NCI-H146 treated with DMSO at 0.1 percent for 48 hours (cell line): ENCODE measurements around the gene TET3.

Experiments used
- DNase-seq: peaks from one replicate; lab custom pipeline; 2025; ENCODE audit not compliant: unreplicated experiment; lab: John Stamatoyannopoulos, UW

Gene TET3

DNA sequence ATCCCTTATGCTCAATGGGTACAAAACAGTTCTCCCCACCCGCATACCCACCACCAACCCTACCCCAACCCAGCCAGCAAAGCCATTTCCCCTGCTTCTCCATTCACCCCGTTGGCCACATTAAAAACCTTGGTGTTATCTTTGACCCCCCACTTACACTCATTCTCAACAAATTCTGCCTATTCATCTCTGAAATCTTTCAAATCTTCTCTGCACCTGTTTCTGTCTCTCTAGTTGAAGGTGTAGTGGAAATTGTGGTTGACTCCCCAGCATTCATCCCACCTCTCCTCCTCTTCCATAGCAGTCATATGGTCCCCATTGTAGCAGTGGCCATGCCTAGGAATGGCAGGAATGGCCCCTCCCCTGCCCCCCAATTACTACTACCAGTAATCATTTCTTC, 20.5 kb upstream of the TET3 start:
- no peak for DNase-seq

DNA sequence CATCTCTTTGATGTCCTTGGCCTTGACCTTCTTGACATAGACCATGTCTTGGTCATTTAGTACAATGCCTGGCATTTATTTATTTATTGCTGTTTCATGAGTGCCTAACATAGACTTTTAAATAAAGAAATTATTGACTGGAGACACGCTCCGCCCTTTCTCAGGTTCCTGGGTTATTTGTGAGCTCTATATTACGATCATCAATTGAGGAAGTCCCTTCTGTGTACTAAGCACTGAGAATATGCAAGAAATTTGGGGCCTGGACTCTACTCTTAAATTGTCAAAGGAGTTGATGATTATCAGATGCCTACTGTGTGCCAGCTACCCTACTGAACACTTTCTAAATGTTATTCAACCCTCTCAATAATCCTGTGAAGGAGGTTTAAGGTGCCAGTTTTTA, 19.7 kb upstream of the TET3 start:
- no peak for DNase-seq

DNA sequence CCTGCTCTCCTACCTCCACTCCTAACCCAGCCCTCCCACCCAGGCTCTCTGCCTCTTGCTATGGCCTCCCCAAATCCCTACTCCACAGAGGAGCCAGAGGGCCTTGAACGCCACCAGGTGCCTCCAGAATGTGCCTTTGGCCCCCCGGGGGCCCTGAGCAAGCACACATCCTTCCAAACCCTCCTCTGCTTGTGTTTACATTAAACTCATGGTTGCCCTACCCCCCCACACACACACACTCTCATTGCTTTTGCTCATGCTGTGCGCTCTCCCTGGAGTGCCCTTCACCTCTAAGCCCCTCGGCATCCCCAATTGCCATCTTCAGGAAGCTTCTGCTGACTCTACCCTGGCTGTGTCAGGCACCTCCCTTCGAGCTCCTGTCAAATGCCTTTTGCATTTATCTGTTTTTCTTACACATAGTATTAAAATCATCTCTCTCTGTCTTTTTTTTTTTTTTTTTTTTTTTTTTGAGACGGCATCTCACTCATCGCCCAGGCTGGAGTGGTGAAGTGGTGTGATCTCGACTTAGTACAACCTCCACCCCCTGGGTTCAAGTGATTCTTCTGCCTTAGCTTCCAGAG, 16.3 kb upstream of the TET3 start:
- DNase-seq, result peak; percentile 21

DNA sequence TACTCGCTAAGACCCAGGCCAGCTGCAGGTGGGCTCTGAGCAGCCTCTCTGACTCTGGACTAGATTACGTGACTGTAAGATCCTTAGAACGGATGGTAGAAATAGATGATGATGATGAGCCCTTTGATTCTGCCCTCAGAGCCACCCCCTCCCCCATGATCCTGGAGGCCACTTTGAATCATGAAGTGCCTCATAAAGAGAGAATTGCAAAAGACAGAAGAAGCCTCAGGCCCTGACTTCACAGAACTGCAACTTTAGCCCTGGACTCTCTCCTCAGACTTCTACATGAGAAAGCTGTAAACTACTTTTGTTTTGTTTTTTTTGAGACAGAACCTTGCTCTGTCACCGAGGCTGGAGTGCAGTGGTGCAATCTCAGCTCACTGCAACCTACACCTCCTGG, 15.4 kb upstream of the TET3 start:
- no peak for DNase-seq

DNA sequence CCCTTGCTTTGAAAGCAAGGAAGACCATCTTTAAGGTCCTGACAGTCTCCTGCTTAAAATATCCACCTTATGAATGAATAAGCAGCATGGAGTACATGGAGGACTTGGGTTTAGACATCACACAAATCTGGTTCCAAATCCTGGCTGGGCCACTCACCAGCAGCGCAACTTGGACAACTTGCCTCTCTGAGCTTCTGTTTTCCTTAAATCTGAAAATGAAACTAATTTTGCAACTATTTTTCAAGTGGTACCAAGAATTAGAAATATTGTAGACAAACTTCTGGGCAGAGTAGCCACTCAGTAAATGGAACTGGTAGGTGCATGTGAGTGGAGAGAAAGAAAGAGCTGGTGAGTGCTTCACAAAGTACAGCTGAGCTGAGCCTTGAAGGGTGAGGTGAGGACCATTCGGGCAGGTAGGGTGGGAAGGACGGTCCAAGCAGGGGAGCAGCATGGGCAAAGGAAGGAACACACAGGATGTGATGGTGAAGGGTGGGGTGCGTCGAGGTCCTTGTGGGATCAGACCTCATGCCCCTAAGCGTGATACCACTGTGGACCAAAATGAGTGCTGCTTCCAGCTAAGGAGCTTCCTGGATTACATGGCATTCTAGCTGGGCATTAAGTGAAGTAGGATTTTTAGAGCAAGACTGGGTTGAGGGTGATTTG, 14.4 kb upstream of the TET3 start:
- no peak for DNase-seq

DNA sequence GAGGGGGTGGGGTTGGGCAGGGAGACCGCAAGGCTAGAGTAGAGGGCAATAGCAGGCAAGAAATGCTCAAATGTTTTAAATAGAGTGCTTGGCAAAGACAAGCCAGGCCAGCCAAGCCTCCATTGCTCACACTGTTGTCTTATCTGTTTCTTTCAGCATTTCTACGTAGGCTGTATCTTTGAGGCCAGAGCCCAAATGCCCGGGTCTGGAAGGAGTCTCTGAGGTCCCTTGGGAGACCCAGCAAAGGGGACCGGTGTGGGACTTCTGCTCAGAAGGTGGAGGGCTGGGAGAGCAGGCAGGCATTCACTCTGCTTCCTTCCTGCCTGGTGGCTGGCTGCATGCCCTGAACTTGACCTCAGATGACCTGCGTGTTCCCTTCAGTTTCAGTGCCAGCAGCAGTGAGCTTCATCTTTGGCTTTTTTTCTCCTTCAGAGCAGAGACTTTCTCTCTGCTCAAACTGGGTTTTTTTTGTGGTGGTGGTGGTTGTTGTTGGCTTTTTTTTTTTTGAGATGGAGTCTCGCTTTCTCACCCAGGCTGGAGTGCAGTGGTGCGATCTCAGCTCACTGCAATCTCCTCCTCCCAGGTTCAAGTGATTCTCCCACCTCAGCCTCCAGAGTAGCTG, 13.7 kb upstream of the TET3 start:
- DNase-seq, result no peak

DNA sequence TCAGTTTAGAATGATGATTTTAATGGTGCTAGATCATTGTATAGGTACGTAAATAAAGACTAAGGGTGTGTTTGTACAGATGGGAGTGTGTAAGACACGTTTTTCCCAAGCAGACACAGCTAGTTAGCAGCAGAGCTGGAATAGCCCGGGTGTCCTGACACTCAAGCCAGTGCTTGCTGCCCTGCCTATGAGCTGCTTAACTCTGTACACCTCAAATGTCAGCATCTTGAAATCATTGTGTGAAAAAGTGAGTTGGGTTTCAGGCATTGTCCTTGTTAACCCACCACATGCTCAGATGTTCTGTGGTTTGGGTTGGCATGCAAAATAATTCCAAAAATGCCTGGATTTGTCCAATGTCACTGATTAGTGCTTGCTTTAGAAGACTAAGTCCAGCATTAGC, 13.0 kb upstream of the TET3 start:
- DNase-seq, result no peak

DNA sequence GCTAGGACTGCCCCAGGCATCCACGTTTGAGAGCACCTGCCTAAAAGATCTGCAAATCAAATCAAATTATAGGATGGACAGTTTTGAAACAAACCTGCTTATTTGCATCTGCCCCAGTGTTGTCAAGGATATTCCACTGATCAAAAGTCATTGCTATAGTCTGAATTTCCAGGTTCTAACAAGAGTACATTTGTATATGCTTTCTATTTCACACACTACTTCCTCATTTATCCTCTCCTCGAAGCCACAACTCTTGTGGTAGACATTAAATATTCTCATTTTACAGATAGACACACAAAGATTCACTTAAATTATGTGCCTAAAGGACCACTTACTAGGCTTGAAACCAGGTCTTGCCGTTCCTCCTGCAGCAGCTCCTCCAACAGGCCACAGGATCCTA, 11.9 kb upstream of the TET3 start:
- no peak for DNase-seq

DNA sequence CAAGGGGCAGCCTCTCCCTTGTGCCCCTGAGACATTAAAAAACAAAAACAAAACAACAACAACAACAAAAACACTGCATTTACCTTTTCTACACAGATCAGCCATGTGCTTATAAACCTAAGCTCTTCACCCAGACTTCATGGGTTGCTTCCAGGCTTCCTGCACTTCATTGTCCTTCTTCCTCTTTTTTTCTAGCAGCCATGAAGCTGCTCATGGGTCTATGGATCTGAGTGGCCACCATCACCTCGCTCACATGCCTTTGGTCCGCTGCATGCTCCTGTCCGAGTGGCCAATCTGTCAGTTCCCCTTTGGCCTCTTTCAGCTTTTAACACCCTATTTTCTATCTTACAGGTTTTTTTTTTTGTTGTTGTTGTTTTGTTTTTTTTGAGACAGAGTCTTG, 9.0 kb upstream of the TET3 start:
- DNase-seq, result no peak

DNA sequence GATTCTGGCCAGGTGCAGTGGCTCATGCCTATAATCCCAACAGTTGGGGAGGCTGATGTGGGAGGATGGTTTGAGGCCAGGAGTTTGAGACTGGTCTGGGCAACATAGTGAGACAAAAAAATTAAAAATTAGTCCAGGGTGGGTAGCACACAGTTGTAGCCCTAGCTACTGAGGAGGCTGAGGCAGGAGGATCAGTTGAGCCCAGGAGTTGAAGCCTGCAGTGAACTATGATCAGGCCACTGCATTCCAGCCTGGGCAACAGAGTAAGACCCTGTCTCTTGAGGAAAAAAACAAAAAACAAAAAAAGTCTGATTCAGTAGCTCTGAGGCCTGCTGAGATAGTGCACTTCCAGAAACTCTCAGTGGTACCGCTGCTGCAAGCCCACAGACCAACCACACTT, 7.9 kb upstream of the TET3 start:
- no peak for DNase-seq

DNA sequence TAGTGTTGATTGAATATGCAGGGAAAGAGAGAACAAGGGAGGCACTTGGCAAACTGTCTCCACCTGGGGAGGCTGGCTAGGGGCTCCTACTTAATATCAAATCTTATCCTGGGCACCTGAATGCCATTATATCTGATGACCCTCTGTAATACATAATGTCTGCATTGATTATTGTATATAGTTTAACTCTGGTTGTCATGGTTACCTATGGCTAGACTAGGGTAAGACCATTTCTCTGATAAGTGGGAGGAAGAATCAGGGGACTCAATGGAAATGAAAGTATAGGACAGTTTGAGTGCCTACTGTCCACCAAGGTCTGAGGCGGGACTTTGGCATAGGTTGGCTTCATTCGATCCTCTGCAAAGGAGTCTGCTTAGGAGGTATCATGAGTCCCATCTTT, 7.2 kb upstream of the TET3 start:
- no peak for DNase-seq

DNA sequence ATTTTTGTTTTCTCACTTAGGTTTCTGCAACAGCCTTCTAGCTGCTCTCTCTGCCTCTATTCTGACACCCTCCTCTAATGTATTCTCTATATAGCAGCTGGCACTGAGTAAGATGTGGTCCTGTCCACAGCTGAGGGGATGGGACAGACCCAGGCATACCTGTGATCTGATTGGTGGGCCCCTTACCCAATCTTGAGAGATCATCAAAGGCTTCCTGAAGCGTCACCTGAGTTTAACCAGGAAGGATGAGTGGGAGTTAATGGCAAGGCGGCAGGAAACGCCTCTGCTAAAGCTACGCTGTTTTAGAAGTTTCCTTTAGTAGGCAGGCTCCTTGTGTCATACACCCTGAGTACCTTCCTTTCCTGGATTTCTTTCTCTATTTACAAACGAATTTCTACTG, 5.7 kb upstream of the TET3 start:
- DNase-seq, result no peak

DNA sequence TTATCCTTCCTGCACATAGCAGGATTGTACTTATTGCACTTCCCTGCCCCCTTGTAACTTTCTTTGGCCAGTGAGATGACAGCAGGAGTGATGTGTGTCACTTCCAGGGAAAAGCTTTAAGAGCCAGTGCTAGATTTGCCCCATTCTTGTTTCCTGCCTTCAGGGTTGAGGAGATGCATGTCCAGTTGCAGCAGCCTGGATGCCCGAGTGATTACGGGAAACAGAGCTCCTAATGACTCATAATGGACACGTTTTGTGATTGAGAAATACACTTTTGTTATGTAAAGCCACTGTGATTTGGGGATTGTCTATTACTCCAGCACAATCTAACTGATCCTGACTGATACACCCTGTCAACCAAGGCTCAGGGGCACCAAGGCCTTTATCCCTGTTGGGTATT, 5.0 kb upstream of the TET3 start:
- DNase-seq, result no peak

DNA sequence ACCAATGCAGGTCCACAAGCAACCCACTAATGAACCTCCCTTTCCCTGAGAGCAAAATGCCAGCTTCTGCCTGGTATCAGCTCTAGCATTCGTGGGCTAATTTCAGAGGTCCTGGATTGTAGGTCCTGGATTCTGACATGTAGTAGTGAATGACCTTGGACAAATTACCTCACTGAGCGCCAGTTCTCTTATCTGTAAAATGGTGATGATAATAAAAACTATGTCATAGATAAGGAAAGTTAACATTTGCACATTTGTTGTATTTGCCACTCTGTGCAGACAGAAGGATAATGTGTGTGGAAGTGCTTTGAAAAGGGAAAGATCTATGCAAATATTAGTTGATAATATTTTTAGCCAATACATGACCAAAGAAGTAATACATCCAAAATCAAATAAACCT, 4.1 kb upstream of the TET3 start:
- no peak for DNase-seq

DNA sequence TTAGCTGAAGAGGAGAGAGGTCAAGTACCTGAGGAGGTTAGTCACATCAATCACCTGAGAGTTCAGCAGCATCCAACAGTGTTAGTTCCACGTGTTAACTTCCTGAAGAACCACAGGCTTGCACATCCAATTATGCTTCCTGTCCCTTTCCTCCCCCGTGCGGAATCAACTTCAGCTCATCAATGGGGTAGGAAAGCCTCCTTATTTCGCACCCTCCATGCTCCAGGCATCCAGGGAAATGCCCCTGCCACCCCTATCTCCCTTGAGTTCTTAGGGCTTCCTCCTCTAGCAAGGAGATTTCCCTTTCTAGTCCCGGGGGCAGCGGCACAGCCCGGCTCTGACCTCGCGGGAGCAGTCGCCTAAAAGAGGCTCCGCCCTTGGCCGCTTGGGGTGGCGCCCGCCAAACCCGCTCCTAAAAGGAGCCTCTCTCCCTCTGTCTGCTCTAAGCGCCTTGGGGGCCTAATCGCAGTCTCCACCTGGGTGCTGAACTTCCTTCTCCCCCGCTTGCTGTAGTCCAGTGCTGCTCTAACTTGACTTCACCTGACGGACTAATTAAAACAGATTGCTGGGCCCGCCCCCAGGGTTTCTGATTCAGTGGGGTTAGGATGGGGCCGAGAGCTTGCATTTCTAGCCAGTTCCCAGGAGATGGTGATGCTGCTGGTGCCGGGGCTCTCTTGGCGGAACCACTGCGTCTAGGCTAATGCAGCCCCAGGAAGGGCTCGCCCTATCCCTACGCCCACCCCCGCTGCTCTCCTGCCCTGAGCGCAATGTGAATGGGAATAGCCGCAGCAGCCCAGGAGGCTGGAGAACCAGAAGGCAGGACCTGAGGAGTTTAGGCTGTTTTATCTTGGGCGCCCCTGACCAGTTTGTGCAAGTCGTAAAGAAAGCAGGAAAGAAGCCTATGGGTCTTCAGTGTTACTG, 3.4 kb upstream of the TET3 start:
- DNase-seq, result peak; percentile 44

DNA sequence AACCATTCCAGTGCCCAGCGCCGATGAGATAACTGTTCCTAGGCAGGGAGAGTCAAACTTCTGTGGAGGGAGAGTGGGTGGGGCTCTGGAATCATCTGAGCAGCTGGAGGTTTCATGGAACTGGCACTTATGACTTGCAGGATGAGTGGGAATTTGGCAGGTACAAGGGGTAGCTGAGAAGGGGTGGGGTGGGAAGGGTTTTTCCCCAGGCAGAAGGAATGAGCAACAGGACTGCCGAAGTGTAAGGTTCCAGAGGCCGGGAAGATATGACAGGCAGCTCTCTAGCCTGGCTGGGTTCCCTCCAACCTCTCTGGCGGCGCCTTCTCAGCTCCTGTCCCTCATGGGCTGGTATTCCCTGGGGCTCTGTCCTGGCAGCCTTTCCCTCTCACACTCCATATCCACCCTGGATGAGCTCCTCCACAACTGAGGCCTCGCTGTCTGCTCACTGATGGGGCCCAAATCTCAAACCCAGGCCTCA, 2.5 kb upstream of the TET3 start:
- DNase-seq, result no peak

DNA sequence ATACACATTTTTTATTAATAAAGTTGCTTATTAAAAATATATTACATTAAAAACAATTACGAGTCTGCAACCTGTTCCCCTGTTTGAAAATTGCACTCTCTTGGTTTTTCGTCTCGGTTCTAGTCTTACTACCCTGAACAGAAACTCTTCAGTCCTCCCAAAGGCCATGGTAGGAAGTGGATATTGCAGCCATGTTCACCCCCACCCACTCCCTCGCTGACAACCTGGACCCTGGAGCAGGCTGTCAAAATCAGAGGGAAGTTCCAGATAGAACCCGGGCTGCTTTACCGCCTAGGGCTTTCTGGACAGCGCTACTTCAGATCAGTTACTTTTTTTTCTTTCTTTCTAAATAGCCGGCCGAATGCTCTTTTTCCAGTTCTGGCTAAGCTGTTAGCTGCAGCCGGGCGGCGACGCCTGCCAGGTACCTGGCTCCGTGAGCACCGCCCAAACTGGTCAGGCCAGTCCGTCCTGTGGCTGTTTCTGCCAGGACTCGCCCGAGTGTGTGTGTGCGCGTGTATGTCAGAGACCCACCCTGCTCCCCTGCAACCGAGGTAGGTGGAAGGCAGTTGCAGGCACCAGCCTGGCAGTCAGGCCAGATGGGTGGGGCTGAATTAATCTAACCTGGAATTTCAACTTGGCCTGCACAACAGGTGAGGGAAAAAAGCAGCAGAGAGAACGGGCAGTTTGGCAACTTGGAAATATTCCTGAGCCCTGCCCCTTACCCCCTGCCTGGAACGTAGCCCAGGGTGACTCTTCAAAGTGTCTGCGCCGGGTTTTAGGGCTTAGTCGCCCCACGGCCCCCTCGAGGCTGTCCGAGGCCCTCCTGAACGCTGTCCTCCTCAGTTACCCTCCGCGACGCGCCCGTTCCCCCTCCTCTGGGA, 1.1 kb upstream of the TET3 start:
- peak; percentile 62 for DNase-seq

DNA sequence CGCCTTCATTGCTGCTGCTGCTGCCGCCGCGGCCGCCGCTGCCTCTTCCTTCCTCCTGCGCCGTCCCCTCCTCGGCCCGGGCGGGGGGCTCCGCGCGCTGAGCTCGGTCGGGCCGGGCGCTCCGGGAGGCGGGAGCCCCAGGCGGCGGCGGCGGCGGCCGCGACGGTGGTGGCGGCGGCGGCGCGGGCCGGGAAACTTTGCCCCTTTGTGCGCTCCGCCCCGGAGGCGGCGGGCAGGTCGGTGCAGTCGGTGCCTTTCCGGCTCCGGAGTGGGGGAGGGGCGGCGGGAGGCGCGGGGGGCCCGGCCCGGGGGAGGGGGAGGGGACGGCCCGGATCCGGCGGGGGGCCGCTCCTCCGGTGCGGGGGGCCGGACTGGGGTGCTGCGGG, 205 bp downstream of the TET3 start:
- DNase-seq, result no peak

DNA sequence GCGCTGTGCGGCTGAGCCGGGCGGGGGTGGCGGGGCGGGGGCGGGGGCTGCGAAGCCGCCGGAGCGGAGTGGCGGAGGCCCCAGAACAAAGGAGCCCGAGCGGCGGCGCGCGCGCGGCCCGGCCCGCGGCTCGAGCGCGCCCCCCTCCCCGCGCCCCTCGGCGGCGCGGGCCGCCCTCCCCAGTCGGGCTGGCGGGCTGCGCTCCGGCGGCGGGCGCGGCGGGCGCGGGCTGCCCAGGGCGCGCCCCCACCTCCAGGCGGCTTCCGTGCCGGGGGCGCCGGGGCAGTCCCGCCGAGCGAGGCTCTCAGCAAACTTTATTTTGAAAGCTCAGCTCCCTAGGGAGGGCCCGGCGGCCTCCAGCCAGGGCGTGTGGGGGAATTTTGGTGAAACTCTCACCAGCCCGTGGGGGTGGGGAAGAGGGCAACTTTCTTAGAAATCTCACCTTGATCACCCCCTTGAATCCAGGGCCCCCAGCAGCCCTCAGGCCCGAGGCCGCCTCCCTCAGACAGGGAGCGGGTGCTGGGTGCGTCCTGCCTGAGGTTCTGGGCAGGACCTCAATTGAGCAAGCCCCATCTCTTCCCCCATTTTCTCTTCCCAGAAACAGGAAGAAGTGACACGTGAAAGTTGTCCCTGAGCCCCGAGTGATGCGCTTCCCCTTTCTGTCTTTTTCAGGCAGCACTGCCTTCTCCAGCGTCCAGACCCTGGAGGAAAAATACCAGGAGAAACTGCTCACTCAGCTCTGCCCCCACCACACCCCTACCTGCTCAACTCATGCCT, 786 bp downstream of the TET3 start:
- DNase-seq, result no peak

DNA sequence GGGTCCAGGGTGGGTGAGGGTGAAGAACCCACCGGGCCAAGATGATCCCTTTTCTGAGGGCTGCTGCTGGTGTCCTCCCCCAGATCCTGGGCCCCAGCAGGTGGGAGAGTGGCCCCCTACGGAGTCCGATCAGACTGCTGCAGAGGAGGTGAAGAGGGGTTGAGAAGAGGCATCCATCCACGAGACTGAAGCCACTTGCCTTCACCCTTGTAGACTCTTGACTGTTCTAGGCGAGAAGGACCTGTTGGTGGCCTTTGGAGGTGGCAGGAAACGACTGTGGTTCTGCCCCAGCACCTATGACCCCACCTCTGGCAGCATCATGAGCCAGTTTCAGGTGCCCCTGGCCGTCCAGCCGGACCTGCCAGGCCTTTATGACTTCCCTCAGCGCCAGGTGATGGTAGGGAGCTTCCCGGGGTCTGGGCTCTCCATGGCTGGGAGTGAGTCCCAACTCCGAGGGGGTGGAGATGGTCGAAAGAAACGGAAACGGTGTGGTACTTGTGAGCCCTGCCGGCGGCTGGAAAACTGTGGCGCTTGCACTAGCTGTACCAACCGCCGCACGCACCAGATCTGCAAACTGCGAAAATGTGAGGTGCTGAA, 1.5 kb downstream of the TET3 start:
- no peak for DNase-seq
